Hepatic stellate cell (primary cell): Measurements from ENCODE around the gene TMC8.
"Not testable (repeated sequence)": the region's sequence is repeated elsewhere in the genome, so short reads cannot be mapped to it uniquely, and the experiment has no call there.

Experiments
- DNase-seq: peaks from one replicate; pipeline ENCODE4 v3.0.0; 2011; ENCODE audit warnings: low spot score

Gene TMC8

DNA sequence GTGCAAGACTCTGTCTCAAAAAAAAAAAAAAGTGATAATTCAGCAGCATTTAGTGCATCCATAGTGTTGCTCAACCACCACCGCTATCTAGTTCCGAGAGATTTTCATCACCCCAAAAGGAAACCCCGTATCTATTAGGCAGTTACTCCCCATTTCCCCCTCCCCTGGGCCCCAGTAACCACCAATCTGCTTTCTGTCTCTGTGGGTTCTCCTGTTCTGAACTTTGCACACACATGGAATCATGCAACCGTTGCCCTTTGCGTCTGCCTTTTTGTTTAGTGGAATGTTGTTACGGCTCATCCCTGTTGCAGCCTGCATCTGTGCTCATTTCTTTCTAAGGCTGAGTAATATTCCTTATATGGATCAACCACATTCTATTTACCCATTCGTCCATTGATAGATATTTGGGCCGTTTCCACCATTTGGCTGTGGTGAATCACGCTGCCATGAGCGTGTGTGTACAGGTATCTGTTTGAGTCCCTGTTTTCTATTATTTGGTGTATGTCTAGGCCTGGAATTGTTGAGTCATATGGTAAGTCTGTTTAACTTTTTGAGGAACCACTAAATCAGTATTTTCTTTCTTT is 29.1 kb downstream of the TMC8 start:
- DNase-seq = no peak

DNA sequence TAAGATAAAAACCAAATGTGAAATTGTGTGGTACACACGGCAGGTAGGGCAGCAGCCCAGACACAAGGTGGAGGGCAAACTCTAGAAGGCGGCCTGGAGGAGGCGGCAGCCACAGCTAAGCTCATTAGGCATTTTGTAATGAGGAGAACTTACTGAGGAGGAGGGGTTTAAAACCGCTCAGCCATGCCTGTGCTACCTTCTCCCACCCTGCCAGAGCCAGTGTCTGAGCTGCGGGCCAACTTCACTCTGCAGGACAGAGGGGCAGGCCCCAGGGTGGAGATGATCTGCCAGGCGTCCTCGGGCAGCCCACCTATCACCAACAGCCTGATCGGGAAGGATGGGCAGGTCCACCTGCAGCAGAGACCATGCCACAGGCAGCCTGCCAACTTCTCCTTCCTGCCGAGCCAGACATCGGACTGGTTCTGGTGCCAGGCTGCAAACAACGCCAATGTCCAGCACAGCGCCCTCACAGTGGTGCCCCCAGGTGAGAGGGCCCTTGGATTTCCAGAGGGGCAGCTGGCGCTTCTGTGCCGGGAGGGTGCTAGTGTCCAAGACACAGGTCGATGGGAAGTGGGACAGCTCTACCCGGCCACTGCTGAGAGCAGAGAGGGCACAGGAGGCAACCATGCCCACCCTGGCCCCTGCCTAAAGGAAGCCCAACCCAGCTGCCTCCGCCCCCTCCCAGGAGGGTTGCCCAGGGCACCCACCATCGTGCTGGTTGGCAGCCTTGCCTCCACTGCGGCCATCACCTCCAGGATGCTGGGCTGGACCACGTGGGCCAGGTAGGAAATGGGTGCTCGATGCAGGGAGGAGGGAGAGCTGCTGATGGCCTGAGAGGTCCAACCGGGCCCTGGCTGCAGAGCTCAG is 33.5 kb downstream of the TMC8 start:
- DNase-seq = no peak

DNA sequence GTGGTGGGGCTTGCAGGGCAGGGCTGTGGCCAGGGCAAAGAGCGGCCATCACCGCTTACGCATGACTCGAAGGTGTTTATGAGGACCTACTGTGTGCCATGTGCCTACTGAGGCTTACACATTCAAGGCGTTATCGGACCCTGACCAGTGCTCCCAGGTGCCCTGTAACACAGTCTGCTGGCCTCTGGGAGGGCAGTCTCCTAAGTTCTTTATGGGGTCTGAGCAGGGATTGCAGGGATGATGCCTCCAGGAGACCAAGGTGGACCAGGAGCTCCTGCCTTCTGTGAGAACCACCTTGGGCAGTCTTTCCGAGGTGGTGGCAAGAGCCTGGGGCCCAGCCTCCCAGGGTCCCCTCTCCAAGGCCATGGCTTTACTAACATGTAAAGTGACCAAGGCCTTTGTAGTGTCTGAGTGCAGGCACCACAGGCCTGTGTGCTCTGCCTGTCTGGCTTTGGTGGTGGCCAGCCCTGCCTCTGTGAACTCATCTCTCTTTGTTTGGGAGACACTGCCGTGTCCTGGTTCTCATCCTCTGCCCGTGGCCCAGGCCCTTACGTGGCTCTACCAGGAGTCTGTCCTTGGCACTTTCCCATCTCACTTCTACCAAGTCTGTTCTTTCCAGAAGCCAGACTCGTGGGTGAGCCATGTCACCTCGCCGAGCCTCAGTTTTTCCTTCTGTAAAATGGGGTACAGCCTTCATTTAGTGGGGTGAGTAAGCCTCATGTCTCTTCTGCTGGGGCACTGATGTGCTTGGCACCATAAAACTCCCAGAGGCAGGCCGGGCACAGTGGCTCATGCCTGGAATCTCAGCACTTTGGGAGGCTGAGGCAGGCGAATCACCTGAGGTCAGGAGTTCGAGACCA is 34.4 kb downstream of the TMC8 start:
- DNase-seq = no peak

DNA sequence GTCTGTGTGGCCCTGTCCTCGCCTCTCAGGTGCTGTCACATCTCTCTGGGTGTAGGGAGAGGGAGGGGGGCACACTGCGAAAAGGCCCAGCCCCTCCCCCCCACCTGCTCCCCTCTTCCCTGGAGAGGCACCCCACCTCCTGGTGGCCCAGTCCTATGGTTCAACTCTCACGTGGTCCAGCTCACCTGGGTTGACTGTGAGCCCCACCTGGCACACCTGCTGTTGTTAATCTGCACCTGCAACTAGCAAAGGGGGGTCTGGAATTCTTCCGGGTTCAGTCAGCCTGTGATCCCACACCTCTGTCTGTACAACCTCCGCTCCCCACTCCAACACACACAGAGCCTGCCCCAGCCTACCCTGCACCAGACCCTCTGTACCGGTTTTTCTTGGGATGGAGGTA is 35.8 kb downstream of the TMC8 start:
- no peak for DNase-seq

DNA sequence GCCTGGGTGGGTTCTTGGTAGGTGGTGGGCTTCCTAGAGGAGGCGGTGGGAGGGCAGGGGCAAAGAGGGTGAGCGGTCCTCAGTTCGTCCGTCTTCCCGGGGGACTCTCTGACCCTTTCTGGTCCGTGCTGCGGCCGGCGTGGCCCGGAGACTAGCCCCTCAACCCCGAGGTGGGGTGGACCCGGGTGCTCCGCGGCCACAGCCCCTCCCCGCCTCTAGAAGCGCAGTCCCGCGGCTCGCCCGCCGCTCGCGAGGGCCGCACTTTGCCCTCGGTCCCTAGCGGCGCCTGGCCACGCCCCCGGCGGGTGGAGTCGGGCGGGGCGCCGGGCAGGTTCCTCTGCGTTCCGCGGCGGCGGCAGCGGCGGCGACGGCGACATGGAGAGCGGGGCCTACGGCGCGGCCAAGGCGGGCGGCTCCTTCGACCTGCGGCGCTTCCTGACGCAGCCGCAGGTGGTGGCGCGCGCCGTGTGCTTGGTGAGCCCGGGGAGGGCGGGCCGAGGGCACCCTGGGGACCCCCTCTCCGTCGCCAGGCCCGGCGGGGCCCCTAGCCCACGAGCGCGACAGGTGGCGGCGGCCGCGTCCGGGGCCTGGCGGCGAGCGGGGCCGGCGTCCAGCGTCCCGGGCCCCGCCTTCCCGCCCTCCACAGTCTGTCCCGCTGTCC is 37.8 kb downstream of the TMC8 start, which contains the start of gene SYNGR2:
Gene SYNGR2, plus strand, starts transcription at position 340 of the 661 bp plus-strand sequence. Its CDS starts 36 bp downstream, at position 376.
- peak; percentile 82 for DNase-seq

DNA sequence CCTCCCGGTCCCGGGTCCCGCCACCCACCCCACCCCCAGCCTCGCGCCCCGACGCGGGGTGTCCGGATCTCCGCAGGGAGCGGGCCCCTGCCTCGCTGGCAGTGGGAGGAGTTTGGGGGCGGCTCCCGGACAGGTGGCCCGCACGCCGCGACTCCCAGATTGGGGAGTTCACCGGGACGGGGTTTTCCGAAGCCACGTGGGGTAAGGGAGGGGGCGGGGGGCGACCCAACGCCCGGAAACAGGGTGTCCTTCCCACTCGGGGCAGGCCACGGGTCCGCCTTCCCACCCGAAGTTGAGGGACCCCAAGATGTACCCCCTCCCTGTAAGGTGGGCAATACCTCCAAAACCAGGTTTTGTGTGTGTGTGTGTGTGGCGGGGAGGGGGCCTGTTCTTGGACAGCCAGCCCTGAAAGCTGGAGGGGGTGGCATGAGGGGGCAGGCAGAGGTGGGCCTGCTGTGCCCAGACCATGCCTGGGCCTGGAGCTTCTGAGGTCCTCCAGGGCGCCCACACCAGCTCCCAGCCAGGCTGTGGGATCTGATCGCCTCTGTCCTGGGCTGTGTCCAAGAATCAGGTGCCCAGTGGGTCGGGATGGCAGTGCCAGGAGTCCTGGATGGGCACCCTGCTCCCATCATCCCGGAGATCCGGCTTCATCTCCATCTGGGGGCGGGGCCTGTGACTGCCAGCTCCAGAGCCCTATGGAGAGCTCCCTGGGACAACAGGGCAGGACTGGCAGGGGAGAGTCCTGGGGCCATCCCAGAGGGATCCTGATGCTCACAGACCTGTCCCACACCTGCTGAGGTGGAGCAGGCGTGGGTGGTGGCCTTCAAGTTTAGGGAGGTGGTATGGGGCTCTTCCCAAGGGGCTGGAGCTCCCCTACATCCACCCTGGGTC is 38.6 kb downstream of the TMC8 start:
- DNase-seq = peak; percentile 85

DNA sequence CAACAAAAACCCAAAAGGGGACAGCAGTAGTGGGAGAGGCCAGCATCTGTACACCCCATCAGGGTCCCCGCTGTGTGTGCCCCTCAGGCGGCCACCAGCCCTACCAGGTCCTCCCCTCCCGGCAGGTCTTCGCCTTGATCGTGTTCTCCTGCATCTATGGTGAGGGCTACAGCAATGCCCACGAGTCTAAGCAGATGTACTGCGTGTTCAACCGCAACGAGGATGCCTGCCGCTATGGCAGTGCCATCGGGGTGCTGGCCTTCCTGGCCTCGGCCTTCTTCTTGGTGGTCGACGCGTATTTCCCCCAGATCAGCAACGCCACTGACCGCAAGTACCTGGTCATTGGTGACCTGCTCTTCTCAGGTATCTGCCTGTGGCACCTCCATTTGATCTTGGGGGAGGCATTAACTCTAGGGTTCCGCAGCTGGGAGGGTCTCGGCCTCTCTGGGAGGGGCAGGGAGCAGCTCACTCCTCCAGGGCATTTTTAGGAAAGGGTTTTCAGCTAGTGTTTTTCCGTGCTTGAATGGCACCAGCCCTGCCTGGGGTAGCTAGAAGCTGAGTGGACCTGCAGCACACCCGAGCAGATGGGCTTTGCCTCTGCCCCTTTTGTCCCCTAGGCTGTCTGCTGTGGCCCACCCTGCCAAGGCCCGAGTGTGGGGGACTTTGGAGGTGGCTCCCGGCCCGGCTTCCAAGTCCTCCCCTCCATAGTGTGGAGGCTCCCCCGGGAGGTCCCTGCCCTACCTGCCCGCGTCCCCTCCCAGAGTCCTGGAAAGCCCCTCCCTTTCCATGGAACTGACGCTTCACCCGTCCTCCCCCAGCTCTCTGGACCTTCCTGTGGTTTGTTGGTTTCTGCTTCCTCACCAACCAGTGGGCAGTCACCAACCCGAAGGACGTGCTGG is 40.4 kb downstream of the TMC8 start:
- DNase-seq = no peak

DNA sequence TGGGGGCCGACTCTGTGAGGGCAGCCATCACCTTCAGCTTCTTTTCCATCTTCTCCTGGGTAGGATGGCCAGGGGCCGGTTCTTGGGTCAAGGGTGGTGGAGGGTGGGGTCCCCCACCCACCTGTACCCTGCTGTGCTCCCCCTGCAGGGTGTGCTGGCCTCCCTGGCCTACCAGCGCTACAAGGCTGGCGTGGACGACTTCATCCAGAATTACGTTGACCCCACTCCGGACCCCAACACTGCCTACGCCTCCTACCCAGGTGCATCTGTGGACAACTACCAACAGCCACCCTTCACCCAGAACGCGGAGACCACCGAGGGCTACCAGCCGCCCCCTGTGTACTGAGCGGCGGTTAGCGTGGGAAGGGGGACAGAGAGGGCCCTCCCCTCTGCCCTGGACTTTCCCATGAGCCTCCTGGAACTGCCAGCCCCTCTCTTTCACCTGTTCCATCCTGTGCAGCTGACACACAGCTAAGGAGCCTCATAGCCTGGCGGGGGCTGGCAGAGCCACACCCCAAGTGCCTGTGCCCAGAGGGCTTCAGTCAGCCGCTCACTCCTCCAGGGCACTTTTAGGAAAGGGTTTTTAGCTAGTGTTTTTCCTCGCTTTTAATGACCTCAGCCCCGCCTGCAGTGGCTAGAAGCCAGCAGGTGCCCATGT is 41.1 kb downstream of the TMC8 start:
- not testable (repeated sequence) for DNase-seq

DNA sequence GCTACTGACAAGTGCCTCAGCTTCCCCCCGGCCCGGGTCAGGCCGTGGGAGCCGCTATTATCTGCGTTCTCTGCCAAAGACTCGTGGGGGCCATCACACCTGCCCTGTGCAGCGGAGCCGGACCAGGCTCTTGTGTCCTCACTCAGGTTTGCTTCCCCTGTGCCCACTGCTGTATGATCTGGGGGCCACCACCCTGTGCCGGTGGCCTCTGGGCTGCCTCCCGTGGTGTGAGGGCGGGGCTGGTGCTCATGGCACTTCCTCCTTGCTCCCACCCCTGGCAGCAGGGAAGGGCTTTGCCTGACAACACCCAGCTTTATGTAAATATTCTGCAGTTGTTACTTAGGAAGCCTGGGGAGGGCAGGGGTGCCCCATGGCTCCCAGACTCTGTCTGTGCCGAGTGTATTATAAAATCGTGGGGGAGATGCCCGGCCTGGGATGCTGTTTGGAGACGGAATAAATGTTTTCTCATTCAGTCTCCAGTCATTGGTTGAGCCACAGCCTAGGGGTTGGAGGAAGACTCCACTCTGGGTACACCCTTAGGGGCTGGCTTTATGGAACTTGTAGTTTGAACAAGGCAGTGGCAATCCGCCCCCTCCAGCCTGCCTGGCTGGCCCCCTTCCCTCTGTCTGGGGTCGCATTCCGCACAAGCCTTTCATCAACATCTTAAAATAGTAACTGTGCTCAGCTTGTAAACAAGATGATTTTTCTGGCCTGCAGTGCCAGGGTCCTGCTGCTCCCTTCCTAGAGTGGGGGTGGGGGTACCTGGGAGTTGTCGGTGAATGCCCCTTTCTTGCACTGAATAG is 41.9 kb downstream of the TMC8 start:
- DNase-seq = no peak

DNA sequence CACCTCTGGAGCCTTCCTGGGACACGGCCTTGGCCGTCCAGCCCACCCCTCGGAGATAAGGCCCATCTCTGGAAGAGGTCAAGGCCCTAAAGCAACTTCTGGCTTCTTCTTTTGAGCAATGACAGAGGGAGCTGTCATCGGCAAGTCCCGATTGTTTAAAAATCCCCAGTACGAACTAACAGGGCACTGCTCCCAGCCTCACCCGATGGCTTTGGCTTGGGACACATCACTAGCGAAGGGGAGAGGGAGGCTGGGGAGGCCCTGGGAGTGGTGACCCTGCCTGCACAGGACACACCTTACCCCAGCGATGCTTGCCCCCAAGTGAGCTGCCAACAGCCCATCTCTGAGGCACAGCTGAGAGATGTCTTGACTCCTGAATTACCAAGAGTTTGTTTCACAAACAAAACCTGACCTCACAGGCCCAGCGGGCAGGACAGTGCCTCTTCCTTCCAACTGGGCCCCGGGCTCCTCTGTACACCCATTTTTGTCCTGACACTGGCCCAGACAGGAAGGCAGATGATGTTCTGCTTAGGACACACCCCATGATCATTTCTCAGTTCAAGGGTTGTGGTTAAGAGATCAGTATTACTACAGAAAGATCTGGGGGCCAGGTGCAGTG is 42.6 kb downstream of the TMC8 start:
- DNase-seq = no peak

DNA sequence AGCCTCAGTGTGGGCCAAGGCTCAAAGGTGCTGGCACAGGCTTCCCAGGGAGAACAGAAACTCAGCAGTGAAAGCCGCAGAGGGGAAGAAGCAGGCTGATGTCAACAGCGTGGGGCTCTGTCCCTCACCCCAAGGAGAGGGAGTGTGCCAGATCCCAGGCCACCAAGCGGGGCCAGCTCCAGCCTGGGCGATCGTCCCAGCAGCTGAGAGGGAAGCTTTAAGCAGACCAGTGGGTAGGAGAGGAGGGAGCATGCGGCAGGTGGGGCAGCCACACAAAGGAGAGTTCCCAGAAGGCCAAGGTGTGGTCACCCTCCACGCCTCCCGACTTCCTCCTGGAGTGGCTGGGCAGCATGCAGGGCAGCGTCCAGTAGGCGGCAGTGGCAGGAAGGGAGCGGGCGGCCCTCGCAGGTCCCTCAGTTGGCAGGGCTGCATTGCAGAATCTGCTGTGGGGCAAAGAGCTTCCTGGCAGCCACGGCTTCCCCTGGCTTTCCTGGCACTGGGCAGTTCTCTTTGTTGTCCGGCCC is 43.8 kb downstream of the TMC8 start:
- no peak for DNase-seq

DNA sequence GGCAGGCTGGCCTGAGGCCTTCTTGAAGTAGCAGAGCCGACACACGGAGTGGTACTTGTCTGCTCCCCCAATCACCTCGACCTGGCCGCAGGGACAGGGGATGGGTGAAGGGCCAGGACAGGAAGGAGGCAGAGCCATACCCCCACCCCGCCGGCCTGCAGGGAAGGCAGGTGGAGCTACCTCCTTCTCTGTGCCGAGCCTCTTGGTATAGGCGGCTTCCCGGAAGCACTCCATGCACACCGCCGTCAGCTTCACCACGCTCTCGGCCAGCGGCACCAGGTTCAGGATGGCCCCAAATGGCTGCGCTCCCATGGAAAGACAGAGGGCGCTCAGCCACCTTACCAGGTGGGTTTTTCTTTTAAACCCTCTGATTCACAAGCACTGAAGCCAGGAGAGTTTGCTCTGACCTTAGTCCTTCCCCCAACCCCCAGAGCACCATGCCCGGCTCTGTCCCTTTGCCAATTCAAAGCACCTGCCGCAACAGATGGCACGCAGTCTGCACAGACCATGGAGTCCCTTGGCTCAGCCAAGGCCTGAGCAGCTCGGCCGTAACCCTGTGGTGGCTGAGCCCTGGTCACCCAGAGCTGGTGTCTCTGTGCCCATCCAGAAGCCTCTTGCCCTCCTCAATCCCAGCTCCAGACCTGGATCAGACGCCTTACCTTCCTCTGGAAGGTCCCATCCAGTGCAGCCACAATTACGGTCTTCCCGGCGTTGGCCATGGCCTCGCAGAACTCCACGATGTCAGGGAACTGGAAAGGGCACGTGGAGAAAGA is 44.5 kb downstream of the TMC8 start:
- DNase-seq = no peak

DNA sequence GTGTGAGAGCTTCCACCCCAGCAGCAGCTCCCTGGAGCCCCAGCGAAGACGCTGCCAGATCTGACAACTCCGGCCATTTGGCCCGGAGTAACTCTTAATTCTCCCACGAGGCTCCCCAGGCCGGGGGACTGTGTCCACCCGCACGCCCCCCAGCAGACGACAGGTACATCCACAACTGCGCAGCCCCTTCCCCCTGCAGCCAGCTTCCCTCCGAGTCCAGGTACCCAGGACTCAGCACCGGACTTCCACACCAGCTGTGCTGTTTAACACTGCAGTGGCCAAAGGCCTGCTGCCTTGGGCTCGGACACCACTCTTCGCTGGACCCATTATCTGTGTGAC is 45.0 kb downstream of the TMC8 start:
- no peak for DNase-seq

DNA sequence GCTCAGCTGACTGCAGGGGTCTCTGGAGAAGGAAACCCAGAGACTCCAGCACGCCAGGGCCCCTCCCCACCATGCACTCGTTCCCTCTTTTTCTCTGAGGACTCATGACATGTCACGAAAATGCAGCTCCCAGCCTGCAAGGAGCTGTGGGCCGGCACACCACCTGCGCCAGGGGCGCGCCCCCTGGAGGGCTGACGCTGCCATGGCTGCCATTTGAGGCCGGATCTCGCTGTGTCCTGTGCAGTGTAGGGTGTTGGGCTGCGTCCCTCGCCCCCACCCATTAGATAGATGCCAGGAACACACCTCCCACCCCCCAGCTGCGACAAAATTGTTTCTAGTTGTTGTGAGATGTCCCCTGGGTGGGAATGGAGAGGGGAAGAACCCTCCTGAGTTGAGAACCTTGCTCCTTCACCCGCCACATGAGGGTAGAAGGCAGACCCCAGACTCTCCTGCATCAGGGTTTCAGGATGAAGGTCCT is 46.0 kb downstream of the TMC8 start:
- peak; percentile 82 for DNase-seq

DNA sequence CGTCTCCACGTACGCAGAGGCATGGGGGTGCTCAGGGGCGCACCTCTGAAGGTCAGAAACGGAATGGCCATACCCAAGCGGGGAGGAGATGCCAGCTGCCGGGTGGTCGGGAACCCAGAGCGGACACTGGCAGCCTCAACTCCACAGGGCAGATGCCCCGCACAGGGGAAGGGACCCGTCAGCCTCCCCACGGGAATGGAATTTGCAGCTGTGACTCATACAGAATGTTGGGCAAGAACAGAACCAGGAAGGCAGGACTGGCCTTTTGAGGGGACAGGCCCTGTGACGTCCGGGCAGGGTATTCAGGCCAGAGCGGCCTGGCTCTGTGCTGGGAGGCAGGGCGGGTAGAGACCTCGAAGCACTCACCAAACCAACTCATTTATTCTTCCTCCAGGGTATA is 48.8 kb downstream of the TMC8 start:
- DNase-seq = peak; percentile 83

DNA sequence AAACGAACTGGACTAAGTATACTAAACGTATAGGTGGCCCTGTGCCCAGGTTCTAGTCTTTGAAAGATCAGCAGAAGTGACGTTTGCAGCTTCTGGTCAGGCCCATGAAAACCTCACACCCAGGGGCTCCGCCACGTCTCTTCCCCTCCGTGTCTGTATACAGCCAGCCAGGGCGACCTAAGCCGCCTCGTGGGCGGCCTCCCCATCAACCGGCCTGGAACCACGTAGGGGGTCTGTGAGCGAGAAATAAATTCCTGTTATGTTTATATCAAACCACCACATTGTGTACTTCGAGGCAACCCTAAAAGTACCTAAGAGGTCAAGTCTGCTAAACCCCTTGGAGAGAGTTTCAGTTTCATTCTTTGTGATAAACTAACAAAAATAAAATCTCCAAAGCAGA is 49.5 kb downstream of the TMC8 start:
- no peak for DNase-seq

DNA sequence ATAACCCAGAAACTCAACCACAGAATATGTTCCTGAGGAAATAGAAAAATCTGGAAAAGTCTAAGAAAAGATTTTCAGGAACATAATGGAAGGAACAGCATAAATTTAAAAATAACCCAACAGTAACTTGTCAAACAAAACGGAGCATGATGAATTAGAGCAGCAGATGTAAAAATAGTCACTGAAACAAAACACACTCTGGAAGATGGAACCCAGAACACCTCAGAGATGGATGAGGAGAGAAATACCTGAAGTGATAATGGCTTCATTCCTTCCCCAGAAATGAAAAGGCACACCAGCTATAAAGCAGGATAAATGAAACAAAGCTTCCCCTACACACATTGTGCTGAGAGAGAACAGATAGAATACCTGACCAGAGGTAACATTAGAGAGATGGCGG is 49.9 kb downstream of the TMC8 start:
- no peak for DNase-seq
